NCI-H69 (cell line): ENCODE data around the gene AGXT.

Source experiments
- DNase-seq: peaks from one replicate; lab custom pipeline; 2025; lab: John Stamatoyannopoulos, UW

AGXT gene

GRCh38 chr2:240914645-240915525, 46.3 kb downstream of the AGXT start:
- DNase-seq = no peak

GRCh38 chr2:240915526-240916341, 47.1 kb downstream of the AGXT start:
- peak; percentile 15 for DNase-seq

- DNase-seq = peak; percentile 83
Observed at GRCh38 chr2:240916571-240917008, 48.0 kb downstream of the AGXT start.

GRCh38 chr2:240917009-240917683, 48.5 kb downstream of the AGXT start:
- no peak for DNase-seq

GRCh38 chr2:240917684-240918257, 49.1 kb downstream of the AGXT start:
- peak; percentile 41 for DNase-seq

GRCh38 chr2:240918258-240919091, 49.9 kb downstream of the AGXT start:
- DNase-seq = peak; percentile 47

GRCh38 chr2:240919161-240919781, 50.6 kb downstream of the AGXT start:
- DNase-seq = peak; percentile 49

GRCh38 chr2:240919786-240920782, 51.5 kb downstream of the AGXT start:
- no peak for DNase-seq

GRCh38 chr2:240920783-240921231, 52.2 kb downstream of the AGXT start:
- DNase-seq = no peak

- DNase-seq = no peak
Observed at GRCh38 chr2:240921311-240921994, 52.8 kb downstream of the AGXT start.

GRCh38 chr2:240921995-240922244, 53.3 kb downstream of the AGXT start:
- no peak for DNase-seq

GRCh38 chr2:240922245-240922981, 53.8 kb downstream of the AGXT start:
- peak; percentile 77 for DNase-seq

- DNase-seq = peak; percentile 82
Observed at GRCh38 chr2:240922982-240923537, 54.4 kb downstream of the AGXT start.

- DNase-seq = no peak
Observed at GRCh38 chr2:240925191-240925567, 56.6 kb downstream of the AGXT start.

- peak; percentile 26 for DNase-seq
Observed at GRCh38 chr2:240925568-240926515, 57.2 kb downstream of the AGXT start.

- no peak for DNase-seq
Observed at GRCh38 chr2:240926516-240927389, 58.1 kb downstream of the AGXT start.
